SK-N-SH treated with all-trans-retinoic acid at 6 μM for 48 hours (cell line): ENCODE data around the gene NID1.

ENCODE experiments used
- ATAC-seq: fragments of 200-7000 bp; cut with Tn5 transposase; 3 replicates; pipeline ENCODE4 v1.9.1; 2020; ENCODE audit warnings: mild to moderate bottlenecking, moderate library complexity
- ARNTL ChIP-seq: fragments of 450-650 bp; formaldehyde crosslinking; IDR thresholded peaks from 2 replicates; pipeline ENCODE4 v1.5.0; 2020; ENCODE audit warnings: low read depth, mild to moderate bottlenecking, moderate library complexity, borderline replicate concordance
- BACH2 ChIP-seq: fragments of 250-450 bp; sonication (Bioruptor Pico); IDR thresholded peaks from 2 replicates; pipeline ENCODE4 v1.9.0; 2021; ENCODE audit warnings: mild to moderate bottlenecking, borderline replicate concordance
- CSDC2 ChIP-seq: fragments of 250-450 bp; sonication (Bioruptor Pico); IDR thresholded peaks from 2 replicates; pipeline ENCODE4 v1.5.0; 2020; ENCODE audit warnings: mild to moderate bottlenecking, moderate library complexity
- ESRRG ChIP-seq: fragments of 250-450 bp; sonication (Bioruptor Pico); IDR thresholded peaks from 2 replicates; pipeline ENCODE4 v1.6.1; 2021; ENCODE audit warnings: mild to moderate bottlenecking
- ISL1 ChIP-seq: fragments of 250-450 bp; sonication (Bioruptor Pico); IDR thresholded peaks from 2 replicates; pipeline ENCODE4 v2.1.2; 2022; ENCODE audit warnings: mild to moderate bottlenecking, moderate library complexity
- OSR1 ChIP-seq: fragments of 250-450 bp; sonication (Bioruptor Pico); IDR thresholded peaks from 2 replicates; pipeline ENCODE4 v1.8.0; 2022; ENCODE audit warnings: moderate library complexity, mild to moderate bottlenecking, inconsistent platforms
- PPARA ChIP-seq: fragments of 250-450 bp; sonication (Bioruptor Pico); IDR thresholded peaks from 2 replicates; pipeline ENCODE4 v1.5.0; 2020; ENCODE audit warnings: mild to moderate bottlenecking, borderline replicate concordance
- RARB ChIP-seq: fragments of 250-450 bp; sonication (Bioruptor Pico); IDR thresholded peaks from 2 replicates; pipeline ENCODE4 v1.8.0; 2021; ENCODE audit warnings: mild to moderate bottlenecking, moderate library complexity
- SNAI2 ChIP-seq: fragments of 250-450 bp; sonication (Bioruptor Pico); IDR thresholded peaks from 2 replicates; pipeline ENCODE4 v1.5.0; 2020; ENCODE audit warnings: mild to moderate bottlenecking, moderate library complexity
- TCF4 ChIP-seq: fragments of 250-450 bp; sonication (Bioruptor Pico); IDR thresholded peaks from 2 replicates; pipeline ENCODE4 v1.8.0; 2021; ENCODE audit warnings: mild to moderate bottlenecking, moderate library complexity, borderline replicate concordance
- TOX ChIP-seq: fragments of 250-450 bp; sonication (Bioruptor Pico); IDR thresholded peaks from 2 replicates; pipeline ENCODE4 v1.8.0; 2021; ENCODE audit warnings: mild to moderate bottlenecking, moderate library complexity, borderline replicate concordance
- ZC3H10 ChIP-seq: fragments of 250-450 bp; sonication (Bioruptor Pico); IDR thresholded peaks from 2 replicates; pipeline ENCODE4 v1.5.1; 2021; ENCODE audit warnings: mild to moderate bottlenecking, moderate library complexity
- ZFP30 ChIP-seq: fragments of 450-650 bp; formaldehyde crosslinking; IDR thresholded peaks from 2 replicates; pipeline ENCODE4 v1.5.0; 2022; ENCODE audit warnings: mild to moderate bottlenecking, moderate library complexity
- ZNF565 ChIP-seq: fragments of 450-650 bp; formaldehyde crosslinking; conservative IDR thresholded peaks from 2 replicates; pipeline ENCODE4 v1.5.0; 2020; ENCODE audit warnings: low read depth, mild to moderate bottlenecking, moderate library complexity
- ZNF70 ChIP-seq: fragments of 450-650 bp; formaldehyde crosslinking; IDR thresholded peaks from 2 replicates; pipeline ENCODE4 v1.5.0; 2020; ENCODE audit warnings: mild to moderate bottlenecking, moderate library complexity
- ZNF8 ChIP-seq: fragments of 450-650 bp; formaldehyde crosslinking; IDR thresholded peaks from 2 replicates; pipeline ENCODE4 v1.5.0; 2020; ENCODE audit warnings: mild to moderate bottlenecking, moderate library complexity
- TF ChIP-seq, protein P1 (sequence below): fragments of 250-450 bp; sonication (Bioruptor Pico); IDR thresholded peaks from 2 replicates; pipeline ENCODE4 v1.5.1; 2021; ENCODE audit warnings: mild to moderate bottlenecking, moderate library complexity
- TF ChIP-seq, protein P2 (sequence below): fragments of 250-450 bp; sonication (Bioruptor Pico); IDR thresholded peaks from 2 replicates; pipeline ENCODE4 v1.8.0; 2021; ENCODE audit warnings: low read depth, mild to moderate bottlenecking, moderate library complexity, borderline replicate concordance
- TF ChIP-seq, protein P3 (sequence below): fragments of 250-450 bp; sonication (Bioruptor Pico); IDR thresholded peaks from 2 replicates; pipeline ENCODE4 v1.8.0; 2020; ENCODE audit warnings: mild to moderate bottlenecking, moderate library complexity, borderline replicate concordance
- TF ChIP-seq, protein P4 (sequence below): fragments of 250-450 bp; sonication (Bioruptor Pico); IDR thresholded peaks from 2 replicates; pipeline ENCODE4 v1.5.0; 2020; ENCODE audit warnings: mild to moderate bottlenecking, moderate library complexity

The NID1 gene

DNA sequence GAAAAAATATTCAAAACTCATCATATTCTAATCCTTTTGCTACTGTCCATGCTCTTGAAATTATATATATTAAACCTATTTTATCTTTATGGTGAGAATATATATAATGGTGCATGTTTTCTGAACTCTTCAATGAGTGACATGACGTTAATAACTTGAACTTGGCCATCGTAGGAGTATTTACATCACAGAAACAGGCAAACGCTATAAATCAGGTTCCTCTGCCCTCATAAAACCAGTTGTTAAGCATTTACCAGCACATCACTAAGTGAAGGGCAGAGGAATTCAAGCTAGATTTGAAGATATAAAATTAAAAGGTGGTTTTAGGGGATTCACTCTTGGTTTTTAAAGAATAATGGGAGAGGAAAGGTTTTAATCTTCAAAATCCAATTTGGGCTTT, 20.5 kb downstream of the NID1 start:
- TF ChIP-seq, protein P1, sequence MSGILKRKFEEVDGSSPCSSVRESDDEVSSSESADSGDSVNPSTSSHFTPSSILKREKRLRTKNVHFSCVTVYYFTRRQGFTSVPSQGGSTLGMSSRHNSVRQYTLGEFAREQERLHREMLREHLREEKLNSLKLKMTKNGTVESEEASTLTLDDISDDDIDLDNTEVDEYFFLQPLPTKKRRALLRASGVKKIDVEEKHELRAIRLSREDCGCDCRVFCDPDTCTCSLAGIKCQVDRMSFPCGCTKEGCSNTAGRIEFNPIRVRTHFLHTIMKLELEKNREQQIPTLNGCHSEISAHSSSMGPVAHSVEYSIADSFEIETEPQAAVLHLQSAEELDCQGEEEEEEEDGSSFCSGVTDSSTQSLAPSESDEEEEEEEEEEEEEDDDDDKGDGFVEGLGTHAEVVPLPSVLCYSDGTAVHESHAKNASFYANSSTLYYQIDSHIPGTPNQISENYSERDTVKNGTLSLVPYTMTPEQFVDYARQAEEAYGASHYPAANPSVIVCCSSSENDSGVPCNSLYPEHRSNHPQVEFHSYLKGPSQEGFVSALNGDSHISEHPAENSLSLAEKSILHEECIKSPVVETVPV = no peak
- TF ChIP-seq ZC3H10 (CRISPR knock-in tag) (no peak), CSDC2 (CRISPR knock-in tag) (no peak), TCF4 (CRISPR knock-in tag) (no peak), ARNTL (CRISPR knock-in tag) (no peak), RARB (no peak), OSR1 (no peak), BACH2 (CRISPR knock-in tag) (no peak), ZFP30 (CRISPR knock-in tag) (no peak), ISL1 (CRISPR knock-in tag) (no peak), TOX (no peak), PPARA (CRISPR knock-in tag) (no peak), ZNF8 (no peak), ZNF70 (CRISPR knock-in tag) (no peak), ESRRG (CRISPR knock-in tag) (no peak)
- TF ChIP-seq, protein P2, sequence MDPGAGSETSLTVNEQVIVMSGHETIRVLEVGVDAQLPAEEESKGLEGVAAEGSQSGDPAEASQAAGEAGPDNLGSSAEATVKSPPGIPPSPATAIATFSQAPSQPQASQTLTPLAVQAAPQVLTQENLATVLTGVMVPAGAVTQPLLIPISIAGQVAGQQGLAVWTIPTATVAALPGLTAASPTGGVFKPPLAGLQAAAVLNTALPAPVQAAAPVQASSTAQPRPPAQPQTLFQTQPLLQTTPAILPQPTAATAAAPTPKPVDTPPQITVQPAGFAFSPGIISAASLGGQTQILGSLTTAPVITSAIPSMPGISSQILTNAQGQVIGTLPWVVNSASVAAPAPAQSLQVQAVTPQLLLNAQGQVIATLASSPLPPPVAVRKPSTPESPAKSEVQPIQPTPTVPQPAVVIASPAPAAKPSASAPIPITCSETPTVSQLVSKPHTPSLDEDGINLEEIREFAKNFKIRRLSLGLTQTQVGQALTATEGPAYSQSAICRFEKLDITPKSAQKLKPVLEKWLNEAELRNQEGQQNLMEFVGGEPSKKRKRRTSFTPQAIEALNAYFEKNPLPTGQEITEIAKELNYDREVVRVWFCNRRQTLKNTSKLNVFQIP (CRISPR knock-in tag) = no peak
- TF ChIP-seq, all 23 proteins: peak for 0
- ATAC-seq = no peak

DNA sequence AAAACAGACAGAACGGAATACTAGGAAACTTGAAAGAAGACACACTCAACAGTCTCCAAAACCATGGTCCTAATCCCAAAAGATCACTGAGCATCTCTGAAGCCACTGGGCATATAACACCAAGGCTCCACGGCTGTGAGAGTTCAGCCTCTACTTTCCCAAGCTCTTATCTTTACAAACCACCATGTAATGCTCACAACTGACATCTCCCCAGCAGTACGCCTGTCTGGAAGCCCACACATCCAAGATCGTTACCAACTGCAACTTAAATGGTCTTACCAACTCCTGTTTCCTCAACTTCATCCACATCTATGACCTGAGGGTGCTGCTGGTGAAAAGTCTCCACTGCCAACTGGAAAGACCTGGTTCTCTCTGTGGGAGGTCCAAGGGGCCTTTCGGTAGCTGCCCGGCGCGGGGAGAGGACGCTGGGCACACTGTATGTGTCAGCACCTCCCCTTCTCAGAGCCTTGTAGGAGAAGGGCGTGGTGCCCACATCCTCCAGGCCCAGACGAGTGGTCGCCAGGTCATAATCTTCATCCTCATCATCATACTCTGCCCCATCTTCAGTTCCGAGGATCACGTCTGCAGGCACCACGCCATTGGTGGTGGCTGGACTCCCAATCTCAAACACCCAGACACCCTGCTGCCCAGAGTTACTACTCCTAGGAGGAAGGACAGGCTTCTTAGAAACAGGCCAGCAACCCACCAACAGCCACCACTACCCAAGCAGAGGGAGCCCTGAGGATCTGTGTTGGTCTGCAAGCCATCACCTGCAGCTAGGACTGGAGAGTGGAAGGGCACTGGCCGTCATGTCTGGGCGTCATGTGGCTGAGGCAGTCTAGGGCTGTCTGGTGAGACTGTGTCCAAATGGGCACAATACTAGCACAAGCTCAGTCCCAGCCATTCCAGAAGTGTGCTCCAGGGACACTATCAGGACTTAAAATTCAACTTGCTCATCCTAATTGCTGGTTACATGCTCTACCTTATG, 23.0 kb downstream of the NID1 start:
- no peak for ATAC-seq
- TF ChIP-seq CSDC2 (CRISPR knock-in tag) (no peak), ESRRG (CRISPR knock-in tag) (no peak), ZNF70 (CRISPR knock-in tag) (no peak), ISL1 (CRISPR knock-in tag) (no peak), ZFP30 (CRISPR knock-in tag) (no peak), ZC3H10 (CRISPR knock-in tag) (no peak), ZNF565 (CRISPR knock-in tag) (no peak), ARNTL (CRISPR knock-in tag) (no peak), TOX (no peak), RARB (no peak), PPARA (CRISPR knock-in tag) (no peak), ZNF8 (no peak), SNAI2 (CRISPR knock-in tag) (no peak)
- TF ChIP-seq, protein P2 (CRISPR knock-in tag) = no peak
- TF ChIP-seq, protein P3, sequence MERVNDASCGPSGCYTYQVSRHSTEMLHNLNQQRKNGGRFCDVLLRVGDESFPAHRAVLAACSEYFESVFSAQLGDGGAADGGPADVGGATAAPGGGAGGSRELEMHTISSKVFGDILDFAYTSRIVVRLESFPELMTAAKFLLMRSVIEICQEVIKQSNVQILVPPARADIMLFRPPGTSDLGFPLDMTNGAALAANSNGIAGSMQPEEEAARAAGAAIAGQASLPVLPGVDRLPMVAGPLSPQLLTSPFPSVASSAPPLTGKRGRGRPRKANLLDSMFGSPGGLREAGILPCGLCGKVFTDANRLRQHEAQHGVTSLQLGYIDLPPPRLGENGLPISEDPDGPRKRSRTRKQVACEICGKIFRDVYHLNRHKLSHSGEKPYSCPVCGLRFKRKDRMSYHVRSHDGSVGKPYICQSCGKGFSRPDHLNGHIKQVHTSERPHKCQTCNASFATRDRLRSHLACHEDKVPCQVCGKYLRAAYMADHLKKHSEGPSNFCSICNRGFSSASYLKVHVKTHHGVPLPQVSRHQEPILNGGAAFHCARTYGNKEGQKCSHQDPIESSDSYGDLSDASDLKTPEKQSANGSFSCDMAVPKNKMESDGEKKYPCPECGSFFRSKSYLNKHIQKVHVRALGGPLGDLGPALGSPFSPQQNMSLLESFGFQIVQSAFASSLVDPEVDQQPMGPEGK = no peak
- TF ChIP-seq, protein P4, sequence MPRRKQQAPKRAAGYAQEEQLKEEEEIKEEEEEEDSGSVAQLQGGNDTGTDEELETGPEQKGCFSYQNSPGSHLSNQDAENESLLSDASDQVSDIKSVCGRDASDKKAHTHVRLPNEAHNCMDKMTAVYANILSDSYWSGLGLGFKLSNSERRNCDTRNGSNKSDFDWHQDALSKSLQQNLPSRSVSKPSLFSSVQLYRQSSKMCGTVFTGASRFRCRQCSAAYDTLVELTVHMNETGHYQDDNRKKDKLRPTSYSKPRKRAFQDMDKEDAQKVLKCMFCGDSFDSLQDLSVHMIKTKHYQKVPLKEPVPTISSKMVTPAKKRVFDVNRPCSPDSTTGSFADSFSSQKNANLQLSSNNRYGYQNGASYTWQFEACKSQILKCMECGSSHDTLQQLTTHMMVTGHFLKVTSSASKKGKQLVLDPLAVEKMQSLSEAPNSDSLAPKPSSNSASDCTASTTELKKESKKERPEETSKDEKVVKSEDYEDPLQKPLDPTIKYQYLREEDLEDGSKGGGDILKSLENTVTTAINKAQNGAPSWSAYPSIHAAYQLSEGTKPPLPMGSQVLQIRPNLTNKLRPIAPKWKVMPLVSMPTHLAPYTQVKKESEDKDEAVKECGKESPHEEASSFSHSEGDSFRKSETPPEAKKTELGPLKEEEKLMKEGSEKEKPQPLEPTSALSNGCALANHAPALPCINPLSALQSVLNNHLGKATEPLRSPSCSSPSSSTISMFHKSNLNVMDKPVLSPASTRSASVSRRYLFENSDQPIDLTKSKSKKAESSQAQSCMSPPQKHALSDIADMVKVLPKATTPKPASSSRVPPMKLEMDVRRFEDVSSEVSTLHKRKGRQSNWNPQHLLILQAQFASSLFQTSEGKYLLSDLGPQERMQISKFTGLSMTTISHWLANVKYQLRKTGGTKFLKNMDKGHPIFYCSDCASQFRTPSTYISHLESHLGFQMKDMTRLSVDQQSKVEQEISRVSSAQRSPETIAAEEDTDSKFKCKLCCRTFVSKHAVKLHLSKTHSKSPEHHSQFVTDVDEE (CRISPR knock-in tag) = no peak
